ENCODE measurements around the gene CACNA1C. TPM values are rescaled to one million over a fixed set of nuclear protein-coding genes. Genes with fewer than 3 reads are reported as not detected.
A peak's percentile ranks its signal among the peaks of the same experiment; 100 is the strongest.

CACNA1C gene
- total RNA-seq, 1 donor from 2014 or later = 1.5 TPM

- peak; percentile 56 for DNase-seq
These were observed 560.7 kb downstream of the CACNA1C start for GRCh38 chr12:2613326-2614073.

- no peak for DNase-seq
These were observed 561.6 kb downstream of the CACNA1C start for GRCh38 chr12:2614341-2614740.

GRCh38 chr12:2615665-2616402 lies 563.0 kb downstream of the CACNA1C start:
- DNase-seq = no peak

GRCh38 chr12:2616763-2617162 lies 564.0 kb downstream of the CACNA1C start:
- no peak for DNase-seq

- DNase-seq = no peak
These were observed 564.6 kb downstream of the CACNA1C start for GRCh38 chr12:2617365-2617764.

GRCh38 chr12:2618291-2618995 lies 565.7 kb downstream of the CACNA1C start:
- DNase-seq = no peak

GRCh38 chr12:2619136-2619535 lies 566.3 kb downstream of the CACNA1C start:
- no peak for DNase-seq

- no peak for DNase-seq
These were observed 569.7 kb downstream of the CACNA1C start for GRCh38 chr12:2622460-2622859.

- no peak for DNase-seq
These were observed 570.7 kb downstream of the CACNA1C start for GRCh38 chr12:2623472-2623871.

GRCh38 chr12:2624543-2625288 lies 571.9 kb downstream of the CACNA1C start:
- peak; percentile 13 for DNase-seq

GRCh38 chr12:2625289-2625612 lies 572.5 kb downstream of the CACNA1C start:
- DNase-seq = no peak

GRCh38 chr12:2627076-2627834 lies 574.5 kb downstream of the CACNA1C start:
- DNase-seq = no peak

- no peak for DNase-seq
These were observed 575.0 kb downstream of the CACNA1C start for GRCh38 chr12:2627835-2628191.

GRCh38 chr12:2628401-2628800 lies 575.6 kb downstream of the CACNA1C start:
- DNase-seq = no peak

- DNase-seq = no peak
These were observed 576.3 kb downstream of the CACNA1C start for GRCh38 chr12:2629051-2629450.

- no peak for DNase-seq
These were observed 579.0 kb downstream of the CACNA1C start for GRCh38 chr12:2631653-2632350.

GRCh38 chr12:2633176-2633824 lies 580.5 kb downstream of the CACNA1C start:
- DNase-seq = no peak

GRCh38 chr12:2633825-2634200 lies 581.0 kb downstream of the CACNA1C start:
- no peak for DNase-seq

GRCh38 chr12:2634471-2634870 lies 581.7 kb downstream of the CACNA1C start:
- peak; percentile 46 for DNase-seq

GRCh38 chr12:2636741-2637340 lies 584.1 kb downstream of the CACNA1C start:
- DNase-seq = no peak

- DNase-seq = no peak
These were observed 584.6 kb downstream of the CACNA1C start for GRCh38 chr12:2637371-2637770.
